HEK293 (cell line): ENCODE results near the gene ERBB4.

ENCODE experiments used
- CTCF ChIA-PET: fragments of 350-600 bp; formaldehyde crosslinking; extraction: SDS; loops from one replicate; lab custom pipeline; 2021; ENCODE audit warnings: antibody characterized with exemption; lab: Yijun Ruan, JAX
- POLR2A ChIA-PET: fragments of 300-600 bp; formaldehyde crosslinking; extraction: SDS; loops from one replicate; lab custom pipeline; 2020; ENCODE audit warnings: antibody characterized with exemption, inconsistent platforms; lab: Yijun Ruan, JAX
- H3K27ac ChIP-seq: fragments of 200-500 bp; sonication (Bioruptor generic); 2 replicates; pipeline ENCODE4 v1.5.1; 2014; ENCODE audit warnings: low read depth, low read length, control low read depth, inconsistent platforms; ENCODE audit errors: extremely low read depth
- H3K36me3 ChIP-seq, 2 experiments: fragments of 200-500 bp in 1 of 2; sonication (Bioruptor generic) in 1 of 2; 1 replicate in 1 of 2; 2 replicates in 1 of 2; pipeline ENCODE4 v1.5.1; 2014 to 2017; ENCODE audit warnings: inconsistent platforms in 2 of 2, low read length in 2 of 2; ENCODE audit not compliant: control insufficient read depth in 2 of 2, insufficient read depth in 1 of 2
- H3K4me1 ChIP-seq: fragments of 200-500 bp; sonication (Bioruptor generic); 2 replicates; pipeline ENCODE4 v1.5.1; 2014; ENCODE audit warnings: mild to moderate bottlenecking, low read length, inconsistent platforms; ENCODE audit not compliant: control insufficient read depth, insufficient read depth
- H3K4me3 ChIP-seq: 2 replicates; pipeline ENCODE4 v1.5.1; 2011; ENCODE audit warnings: low read depth, mild to moderate bottlenecking, control low read depth, low read length, moderate library complexity
- H3K9me3 ChIP-seq: fragments of 200-500 bp; sonication (Bioruptor generic); 2 replicates; pipeline ENCODE4 v1.5.1; 2014; ENCODE audit warnings: low read depth, low read length, inconsistent platforms; ENCODE audit not compliant: control insufficient read depth, insufficient read depth
- CTCF ChIP-seq: fragments of 450-650 bp; formaldehyde crosslinking; IDR thresholded peaks from 2 replicates; pipeline ENCODE4 v1.5.1; 2016; ENCODE audit warnings: missing biosample characterization, missing genetic modification characterization
- GLI4 ChIP-seq: fragments of 450-650 bp; formaldehyde crosslinking; IDR thresholded peaks from 2 replicates; pipeline ENCODE4 v1.5.1; 2016; ENCODE audit warnings: missing biosample characterization, missing genetic modification characterization
- IKZF3 ChIP-seq: fragments of 450-650 bp; IDR thresholded peaks from 2 replicates; pipeline ENCODE4 v1.5.0; 2018; ENCODE audit warnings: missing biosample characterization, mild to moderate bottlenecking, missing genetic modification characterization, moderate library complexity
- OSR2 ChIP-seq: fragments of 450-650 bp; formaldehyde crosslinking; IDR thresholded peaks from 2 replicates; pipeline ENCODE4 v1.5.1; 2016; ENCODE audit warnings: missing biosample characterization, missing genetic modification characterization
- SP2 ChIP-seq: fragments of 450-650 bp; formaldehyde crosslinking; IDR thresholded peaks from 2 replicates; pipeline ENCODE4 v1.5.1; 2016; ENCODE audit warnings: missing biosample characterization, missing genetic modification characterization
- TCF7L2 ChIP-seq: IDR thresholded peaks from 2 replicates; pipeline ENCODE4 v1.6.1; 2011; ENCODE audit warnings: low read depth, mild to moderate bottlenecking, inconsistent platforms, low read length, moderate library complexity, borderline replicate concordance
- ZFP69B ChIP-seq: fragments of 450-650 bp; formaldehyde crosslinking; IDR thresholded peaks from 2 replicates; pipeline ENCODE4 v1.5.1; 2016; ENCODE audit warnings: missing biosample characterization, missing genetic modification characterization
- ZNF121 ChIP-seq: fragments of 450-650 bp; formaldehyde crosslinking; IDR thresholded peaks from 2 replicates; pipeline ENCODE4 v1.5.1; 2016; ENCODE audit warnings: missing biosample characterization, missing genetic modification characterization
- ZNF132 ChIP-seq: fragments of 450-650 bp; formaldehyde crosslinking; IDR thresholded peaks from 2 replicates; pipeline ENCODE4 v1.5.1; 2017; ENCODE audit warnings: missing biosample characterization, missing genetic modification characterization, borderline replicate concordance
- ZNF23 ChIP-seq: fragments of 450-650 bp; formaldehyde crosslinking; IDR thresholded peaks from 2 replicates; pipeline ENCODE4 v1.5.1; 2016; ENCODE audit warnings: missing biosample characterization, missing genetic modification characterization, borderline replicate concordance
- ZNF24 ChIP-seq: fragments of 450-650 bp; formaldehyde crosslinking; IDR thresholded peaks from 2 replicates; pipeline ENCODE4 v1.5.1; 2016; ENCODE audit warnings: missing biosample characterization, missing genetic modification characterization
- ZNF350 ChIP-seq: fragments of 450-650 bp; formaldehyde crosslinking; IDR thresholded peaks from 2 replicates; pipeline ENCODE4 v1.5.0; 2017; ENCODE audit warnings: missing biosample characterization, mild to moderate bottlenecking, missing genetic modification characterization
- ZNF423 ChIP-seq: fragments of 450-650 bp; formaldehyde crosslinking; IDR thresholded peaks from 2 replicates; pipeline ENCODE4 v1.5.1; 2016; ENCODE audit warnings: missing biosample characterization, missing genetic modification characterization
- ZNF48 ChIP-seq: fragments of 450-650 bp; formaldehyde crosslinking; IDR thresholded peaks from 2 replicates; pipeline ENCODE4 v1.5.1; 2016; ENCODE audit warnings: missing biosample characterization, missing genetic modification characterization
- ZNF521 ChIP-seq: fragments of 450-650 bp; formaldehyde crosslinking; IDR thresholded peaks from 2 replicates; pipeline ENCODE4 v1.5.1; 2017; ENCODE audit warnings: missing biosample characterization, mild to moderate bottlenecking, missing genetic modification characterization
- ZNF529 ChIP-seq: fragments of 450-650 bp; formaldehyde crosslinking; IDR thresholded peaks from 2 replicates; pipeline ENCODE4 v1.5.1; 2017; ENCODE audit warnings: missing genetic modification characterization, missing biosample characterization; ENCODE audit not compliant: insufficient replicate concordance
- ZNF555 ChIP-seq: fragments of 450-650 bp; formaldehyde crosslinking; conservative IDR thresholded peaks from 2 replicates; pipeline ENCODE4 v1.5.1; 2017; ENCODE audit warnings: missing biosample characterization, mild to moderate bottlenecking, missing genetic modification characterization, inconsistent platforms
- ZNF701 ChIP-seq: fragments of 450-650 bp; formaldehyde crosslinking; IDR thresholded peaks from 2 replicates; pipeline ENCODE4 v1.5.1; 2016; ENCODE audit warnings: missing biosample characterization, missing genetic modification characterization
- TF ChIP-seq, protein P1 (sequence below): fragments of 450-650 bp; formaldehyde crosslinking; IDR thresholded peaks from 2 replicates; pipeline ENCODE4 v1.5.1; 2016; ENCODE audit warnings: missing biosample characterization, missing genetic modification characterization
- TF ChIP-seq, protein P2 (sequence below): fragments of 450-650 bp; formaldehyde crosslinking; IDR thresholded peaks from 2 replicates; pipeline ENCODE4 v1.5.1; 2017; ENCODE audit warnings: missing biosample characterization, mild to moderate bottlenecking, missing genetic modification characterization, moderate library complexity
- TF ChIP-seq, protein P3 (sequence below): fragments of 450-650 bp; formaldehyde crosslinking; IDR thresholded peaks from 2 replicates; pipeline ENCODE4 v1.5.1; 2016; ENCODE audit warnings: missing biosample characterization, missing genetic modification characterization

Gene ERBB4

GRCh38 chr2:211391189-211391567 is 1147.4 kb downstream of the ERBB4 start:
- TF ChIP-seq ZNF24 (tag by site-specific recombination) (no peak), ZNF121 (no peak), ZNF48 (no peak), OSR2 (tag by site-specific recombination) (no peak), ZNF132 (tag by site-specific recombination) (no peak), SP2 (no peak), TCF7L2 (no peak), ZNF423 (no peak)
- TF ChIP-seq, protein P1, sequence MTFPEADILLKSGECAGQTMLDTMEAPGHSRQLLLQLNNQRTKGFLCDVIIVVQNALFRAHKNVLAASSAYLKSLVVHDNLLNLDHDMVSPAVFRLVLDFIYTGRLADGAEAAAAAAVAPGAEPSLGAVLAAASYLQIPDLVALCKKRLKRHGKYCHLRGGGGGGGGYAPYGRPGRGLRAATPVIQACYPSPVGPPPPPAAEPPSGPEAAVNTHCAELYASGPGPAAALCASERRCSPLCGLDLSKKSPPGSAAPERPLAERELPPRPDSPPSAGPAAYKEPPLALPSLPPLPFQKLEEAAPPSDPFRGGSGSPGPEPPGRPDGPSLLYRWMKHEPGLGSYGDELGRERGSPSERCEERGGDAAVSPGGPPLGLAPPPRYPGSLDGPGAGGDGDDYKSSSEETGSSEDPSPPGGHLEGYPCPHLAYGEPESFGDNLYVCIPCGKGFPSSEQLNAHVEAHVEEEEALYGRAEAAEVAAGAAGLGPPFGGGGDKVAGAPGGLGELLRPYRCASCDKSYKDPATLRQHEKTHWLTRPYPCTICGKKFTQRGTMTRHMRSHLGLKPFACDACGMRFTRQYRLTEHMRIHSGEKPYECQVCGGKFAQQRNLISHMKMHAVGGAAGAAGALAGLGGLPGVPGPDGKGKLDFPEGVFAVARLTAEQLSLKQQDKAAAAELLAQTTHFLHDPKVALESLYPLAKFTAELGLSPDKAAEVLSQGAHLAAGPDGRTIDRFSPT, result no peak
- TF ChIP-seq, all 188 proteins: peak for 0
- CTCF ChIA-PET, result interaction anchor here (0.6 kb wide), 1 partner anchor 65 kb away, joined by 3 read pairs; no protein-coding TSS in a partner anchor
- Histone ChIP-seq H3K9me3 (no peaks in the 10 kb centered on the region), H3K36me3 (no peaks in the 10 kb centered on the region), H3K27ac (no peak overlapping the region), H3K4me1 (no peaks in the 10 kb centered on the region), H3K4me3 (no peak overlapping the region)
- POLR2A ChIA-PET, result no interaction called here

DNA sequence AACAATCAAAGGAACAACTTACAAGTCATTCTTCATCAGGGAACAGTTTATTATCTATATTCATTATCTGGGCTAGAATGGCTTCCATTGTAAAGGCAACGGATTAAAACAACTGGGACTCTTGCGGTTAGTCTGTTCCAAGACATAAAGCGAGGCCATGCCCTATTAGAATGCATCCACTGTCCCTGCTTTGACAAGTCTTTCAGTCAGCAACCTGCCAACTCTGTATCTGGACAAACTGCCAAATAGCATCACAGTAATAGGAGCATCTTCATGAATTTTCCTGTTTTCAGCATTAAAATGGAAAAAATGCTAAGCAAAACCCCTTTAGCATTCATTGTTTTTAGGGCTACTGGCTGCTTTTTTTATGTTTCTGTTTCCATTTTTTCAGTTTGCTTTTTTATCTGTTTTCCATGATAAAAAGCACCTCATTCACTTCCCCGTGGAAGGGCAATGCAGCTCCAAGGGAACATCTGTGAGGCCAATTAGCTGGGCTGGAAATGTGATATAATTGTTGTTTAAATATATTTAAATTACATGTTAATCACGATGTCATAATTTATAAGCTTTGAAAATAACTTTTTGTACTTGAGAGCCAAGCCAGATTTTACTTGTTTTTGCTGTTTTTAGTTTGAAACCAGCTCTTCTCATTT is 1147.9 kb downstream of the ERBB4 start:
- Histone ChIP-seq H3K27ac (no peak overlapping the region), H3K9me3 (no peaks in the 10 kb centered on the region), H3K4me1 (no peaks in the 10 kb centered on the region), H3K4me3 (no peak overlapping the region), H3K36me3 (no peaks in the 10 kb centered on the region)
- ChIA-PET CTCF (interaction anchor here (0.6 kb wide), 1 partner anchor 66 kb away, joined by 3 read pairs; no protein-coding TSS in a partner anchor), POLR2A (no interaction called here)
- TF ChIP-seq CTCF (tag by site-specific recombination) (no peak), ZNF529 (tag by site-specific recombination) (no peak), TCF7L2 (no peak), GLI4 (tag by site-specific recombination) (no peak), ZNF423 (no peak), ZNF350 (tag by site-specific recombination) (no peak), ZNF555 (no peak), ZNF701 (no peak), ZNF521 (tag by site-specific recombination) (no peak), IKZF3 (tag by site-specific recombination) (no peak), ZNF23 (tag by site-specific recombination) (no peak), ZFP69B (tag by site-specific recombination) (no peak)
- TF ChIP-seq, protein P2, sequence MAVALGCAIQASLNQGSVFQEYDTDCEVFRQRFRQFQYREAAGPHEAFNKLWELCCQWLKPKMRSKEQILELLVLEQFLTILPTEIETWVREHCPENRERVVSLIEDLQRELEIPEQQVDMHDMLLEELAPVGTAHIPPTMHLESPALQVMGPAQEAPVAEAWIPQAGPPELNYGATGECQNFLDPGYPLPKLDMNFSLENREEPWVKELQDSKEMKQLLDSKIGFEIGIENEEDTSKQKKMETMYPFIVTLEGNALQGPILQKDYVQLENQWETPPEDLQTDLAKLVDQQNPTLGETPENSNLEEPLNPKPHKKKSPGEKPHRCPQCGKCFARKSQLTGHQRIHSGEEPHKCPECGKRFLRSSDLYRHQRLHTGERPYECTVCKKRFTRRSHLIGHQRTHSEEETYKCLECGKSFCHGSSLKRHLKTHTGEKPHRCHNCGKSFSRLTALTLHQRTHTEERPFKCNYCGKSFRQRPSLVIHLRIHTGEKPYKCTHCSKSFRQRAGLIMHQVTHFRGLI (tag by site-specific recombination), result no peak
- TF ChIP-seq, protein P3, sequence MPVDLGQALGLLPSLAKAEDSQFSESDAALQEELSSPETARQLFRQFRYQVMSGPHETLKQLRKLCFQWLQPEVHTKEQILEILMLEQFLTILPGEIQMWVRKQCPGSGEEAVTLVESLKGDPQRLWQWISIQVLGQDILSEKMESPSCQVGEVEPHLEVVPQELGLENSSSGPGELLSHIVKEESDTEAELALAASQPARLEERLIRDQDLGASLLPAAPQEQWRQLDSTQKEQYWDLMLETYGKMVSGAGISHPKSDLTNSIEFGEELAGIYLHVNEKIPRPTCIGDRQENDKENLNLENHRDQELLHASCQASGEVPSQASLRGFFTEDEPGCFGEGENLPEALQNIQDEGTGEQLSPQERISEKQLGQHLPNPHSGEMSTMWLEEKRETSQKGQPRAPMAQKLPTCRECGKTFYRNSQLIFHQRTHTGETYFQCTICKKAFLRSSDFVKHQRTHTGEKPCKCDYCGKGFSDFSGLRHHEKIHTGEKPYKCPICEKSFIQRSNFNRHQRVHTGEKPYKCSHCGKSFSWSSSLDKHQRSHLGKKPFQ (tag by site-specific recombination), result no peak
